Endometrial microvascular endothelial cells (primary cell): ENCODE results near the gene KRT71. TPM values are rescaled to one million over a fixed set of nuclear protein-coding genes. Genes with fewer than 3 reads are reported as not detected.

Source experiments
- in situ Hi-C: cut with HindIII; loops from 2 replicates; pipeline ENCODE4 v1.10.0; 2017; ENCODE audit warnings: low sequenced_read_pairs, low pct_unique_long_range_greater_than_20kb; ENCODE audit errors: inconsistent ontology term
- total RNA-seq: library from RNA; depleted of rRNA; stranded (reverse); fragments of >200 nt; gene quantifications from one replicate; pipeline ENCODE4 v1.2.3, GENCODE V29; 2015; ENCODE audit errors: inconsistent ontology term

KRT71 gene
- total RNA-seq, 1 donor from 2014 or later = not detected

GRCh38 chr12:52578469-52578868 is 25.5 kb upstream of the KRT71 start:
- in situ Hi-C loops = no loop called here

- in situ Hi-C loops = no loop called here
These were observed 24.4 kb upstream of the KRT71 start for GRCh38 chr12:52577316-52577715.

- in situ Hi-C loops = no loop called here
These were observed 23.0 kb upstream of the KRT71 start for GRCh38 chr12:52575948-52576347.

- in situ Hi-C loops = no loop called here
These were observed 22.3 kb upstream of the KRT71 start for GRCh38 chr12:52575256-52575655.

GRCh38 chr12:52573743-52574142 is 20.8 kb upstream of the KRT71 start, which contains the start of gene KRT74:
KRT74 (minus strand) TSS chr12:52573843; CDS start chr12:52573777, 66 bp downstream.
- in situ Hi-C loops = no loop called here

- in situ Hi-C loops = no loop called here
These were observed 20.4 kb upstream of the KRT71 start for GRCh38 chr12:52573306-52573705.

GRCh38 chr12:52570511-52570910 is 17.6 kb upstream of the KRT71 start:
- in situ Hi-C loops = no loop called here

- in situ Hi-C loops = no loop called here
These were observed 15.2 kb upstream of the KRT71 start for GRCh38 chr12:52568111-52568510.

- in situ Hi-C loops = no loop called here
These were observed 13.9 kb upstream of the KRT71 start for GRCh38 chr12:52566847-52567291.

GRCh38 chr12:52564582-52564981 is 11.6 kb upstream of the KRT71 start:
- in situ Hi-C loops = no loop called here

- in situ Hi-C loops = no loop called here
These were observed 9.0 kb upstream of the KRT71 start for GRCh38 chr12:52561880-52562449.

GRCh38 chr12:52559979-52560378 is 7.0 kb upstream of the KRT71 start:
- in situ Hi-C loops = no loop called here

- in situ Hi-C loops = no loop called here
These were observed 6.0 kb upstream of the KRT71 start for GRCh38 chr12:52558781-52559445.

- in situ Hi-C loops = no loop called here
These were observed 4.5 kb upstream of the KRT71 start for GRCh38 chr12:52557476-52557875.

- in situ Hi-C loops = no loop called here
These were observed 2.6 kb upstream of the KRT71 start for GRCh38 chr12:52555577-52555976.

GRCh38 chr12:52552055-52552454 is 890 bp downstream of the KRT71 start:
- in situ Hi-C loops = no loop called here

- in situ Hi-C loops = no loop called here
These were observed 1.6 kb downstream of the KRT71 start for GRCh38 chr12:52551216-52551865.

- in situ Hi-C loops = no loop called here
These were observed 6.8 kb downstream of the KRT71 start for GRCh38 chr12:52546126-52546525.

GRCh38 chr12:52543985-52544883 is 8.7 kb downstream of the KRT71 start:
- in situ Hi-C loops = no loop called here
